NK-92 (cell line): ENCODE data around the gene VPS41.

Experiments used
- DNase-seq: peaks from one replicate; lab custom pipeline; 2025; ENCODE audit not compliant: unreplicated experiment; lab: John Stamatoyannopoulos, UW

The VPS41 gene

DNA sequence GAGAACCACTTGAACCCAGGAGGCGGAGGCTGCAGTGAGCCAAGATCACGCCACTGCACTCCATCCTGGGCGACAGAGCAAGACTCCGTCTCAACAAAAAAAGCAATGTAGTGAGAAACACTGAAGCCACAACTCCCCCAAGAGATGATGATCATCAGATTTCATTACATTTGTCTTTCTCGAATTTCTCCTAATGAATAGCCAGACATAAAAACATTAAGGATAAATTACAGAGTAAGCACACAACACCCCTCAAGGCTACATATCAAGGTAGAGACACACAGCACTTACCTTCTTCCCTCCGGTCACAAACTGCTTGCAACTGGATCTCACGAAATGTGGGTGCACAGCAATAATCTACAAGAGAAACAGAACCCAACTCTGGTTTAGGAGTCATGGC, 91.5 kb downstream of the VPS41 start:
- no peak for DNase-seq

DNA sequence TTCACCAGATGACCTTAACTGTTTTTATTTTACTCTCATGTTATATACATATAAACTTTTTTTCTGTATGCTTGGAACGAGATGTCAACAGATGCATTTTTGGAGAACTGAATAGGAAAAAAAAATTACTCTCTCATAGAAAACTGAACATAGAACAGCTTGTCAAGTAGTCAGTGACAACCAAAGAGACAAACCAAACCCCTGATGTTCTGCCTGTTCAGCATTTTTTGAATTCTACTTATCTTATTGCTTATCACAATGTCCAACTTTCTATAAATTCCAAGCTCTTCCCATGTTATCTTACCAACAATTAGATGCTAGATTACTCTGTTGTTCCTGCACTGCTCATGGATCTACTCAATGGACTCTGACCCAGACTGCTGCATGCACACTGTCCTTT, 95.2 kb downstream of the VPS41 start:
- no peak for DNase-seq

DNA sequence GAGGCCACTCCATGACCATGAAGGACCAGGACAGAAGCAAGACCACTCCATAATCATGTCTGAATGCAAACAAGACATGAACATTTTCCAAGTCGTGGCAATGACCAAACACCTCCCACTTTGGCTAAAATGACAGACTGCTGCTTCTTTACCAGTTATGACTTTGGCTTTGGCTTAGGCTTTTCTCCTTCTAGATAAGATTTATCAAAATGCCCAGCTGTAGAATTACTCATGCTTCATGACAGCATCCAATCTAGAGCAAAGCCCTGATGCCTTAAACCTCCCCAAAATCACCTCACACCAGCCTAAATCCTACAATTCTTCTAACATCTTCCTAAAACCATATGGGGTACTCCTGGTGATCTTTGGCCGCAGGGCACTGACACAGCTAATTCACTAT, 102.1 kb downstream of the VPS41 start:
- no peak for DNase-seq

DNA sequence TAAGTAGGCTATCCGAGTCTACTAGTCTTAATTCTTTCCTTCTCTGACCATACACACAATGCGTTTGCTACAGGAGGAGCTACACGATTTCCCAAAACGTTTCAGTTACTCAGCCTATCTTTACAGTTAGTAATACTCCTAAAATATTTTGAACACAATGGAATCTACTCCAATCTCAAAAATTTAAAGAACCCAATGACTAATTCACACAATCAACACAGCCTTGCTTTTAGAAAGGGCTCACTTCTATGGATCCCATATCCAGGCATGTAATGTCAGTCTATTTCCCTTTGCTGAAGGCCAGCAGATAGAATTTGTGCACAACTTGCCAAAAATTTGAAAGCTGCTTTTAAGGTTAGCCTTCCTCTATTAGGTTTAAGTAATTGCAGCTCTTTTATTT, 107.2 kb downstream of the VPS41 start:
- DNase-seq, result no peak

DNA sequence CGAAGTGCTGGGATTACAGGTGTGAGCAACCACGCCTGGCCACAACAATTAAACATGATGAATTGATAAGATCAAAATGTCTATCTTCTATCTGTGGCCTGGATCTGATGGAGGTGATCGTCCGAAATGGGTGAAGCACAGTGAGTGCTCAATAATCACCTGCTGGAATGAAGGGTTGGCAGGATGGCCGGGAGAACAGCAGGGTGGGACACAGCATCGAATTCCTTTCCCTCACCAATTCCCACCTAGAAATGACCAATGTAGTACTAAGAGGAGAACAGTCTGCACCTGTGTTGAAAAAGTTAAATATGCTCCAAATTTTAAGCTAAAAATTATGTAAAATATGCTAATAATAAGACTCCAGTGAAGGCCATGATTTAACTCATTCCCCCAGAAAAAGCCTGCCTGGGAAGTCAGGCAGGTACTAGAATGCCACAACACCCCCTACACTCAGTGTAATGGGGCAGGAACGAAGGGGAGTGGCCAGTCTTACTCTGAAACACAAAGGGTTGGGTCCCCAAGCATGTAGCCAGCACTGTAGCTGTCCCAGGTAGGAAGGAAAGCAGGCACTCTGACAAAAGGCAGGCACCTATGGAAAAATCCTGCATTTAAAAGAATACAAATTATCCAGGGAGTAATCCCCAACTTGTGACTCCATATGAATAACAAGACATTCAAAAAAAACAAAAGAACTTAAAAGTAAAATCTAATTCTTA, 110.3 kb downstream of the VPS41 start:
- DNase-seq, result no peak

DNA sequence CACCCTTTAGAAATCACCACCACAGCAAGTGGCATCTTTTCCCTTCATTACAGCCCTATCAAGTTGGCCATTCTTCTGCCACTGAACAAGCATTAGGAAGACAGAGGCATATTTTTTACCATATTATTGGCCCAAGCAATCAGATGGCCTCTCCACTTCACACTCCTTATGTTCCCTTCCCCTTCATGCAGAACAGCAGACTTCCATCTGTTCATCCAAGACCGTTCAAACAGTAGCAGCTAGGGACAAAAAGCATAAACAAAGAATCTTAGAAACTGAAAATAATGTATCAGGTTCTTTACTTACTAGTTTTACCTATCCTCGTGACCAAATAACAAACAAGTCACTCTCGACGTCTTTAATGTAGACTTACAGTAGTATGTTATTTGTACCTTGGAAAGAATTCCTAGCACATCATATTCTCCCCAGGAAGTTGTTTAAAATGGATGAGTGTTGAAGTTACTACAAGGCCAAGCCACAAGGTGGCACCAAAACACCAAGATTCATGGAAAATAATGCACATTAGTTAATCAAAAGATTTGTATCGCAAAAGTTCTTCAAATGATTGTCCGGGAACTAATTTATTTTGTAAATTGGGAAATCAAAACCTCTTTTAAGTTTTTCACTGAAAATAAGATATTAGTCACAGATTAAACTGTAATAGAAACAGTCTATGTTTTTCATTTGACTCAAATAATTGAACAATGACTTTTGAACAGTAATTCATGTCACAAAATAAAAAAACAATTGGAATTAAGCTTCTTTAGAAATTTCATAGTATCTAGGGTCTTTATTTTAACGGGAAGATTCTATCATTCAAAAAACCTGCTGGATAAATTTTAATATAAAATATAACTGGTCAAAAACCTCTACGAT, 112.1 kb downstream of the VPS41 start:
- DNase-seq, result no peak

DNA sequence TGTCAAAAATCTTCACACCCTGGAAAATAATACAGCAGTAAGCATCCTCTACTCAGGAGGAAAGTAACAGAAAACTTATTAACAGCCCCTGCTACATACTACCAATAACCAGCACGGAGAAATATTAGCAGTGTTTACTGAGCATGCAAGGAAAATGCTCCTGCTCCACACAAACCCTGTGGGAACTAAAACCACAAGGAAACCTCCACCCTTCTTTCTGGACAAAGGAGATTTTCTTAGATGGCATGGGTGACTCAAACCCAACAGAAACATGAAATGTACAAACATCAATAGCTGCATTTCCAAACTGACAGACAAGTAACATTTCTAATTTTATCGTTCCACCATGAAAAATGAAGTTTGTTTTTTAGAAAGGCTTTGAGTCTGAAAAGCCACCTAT, 113.4 kb downstream of the VPS41 start:
- no peak for DNase-seq

DNA sequence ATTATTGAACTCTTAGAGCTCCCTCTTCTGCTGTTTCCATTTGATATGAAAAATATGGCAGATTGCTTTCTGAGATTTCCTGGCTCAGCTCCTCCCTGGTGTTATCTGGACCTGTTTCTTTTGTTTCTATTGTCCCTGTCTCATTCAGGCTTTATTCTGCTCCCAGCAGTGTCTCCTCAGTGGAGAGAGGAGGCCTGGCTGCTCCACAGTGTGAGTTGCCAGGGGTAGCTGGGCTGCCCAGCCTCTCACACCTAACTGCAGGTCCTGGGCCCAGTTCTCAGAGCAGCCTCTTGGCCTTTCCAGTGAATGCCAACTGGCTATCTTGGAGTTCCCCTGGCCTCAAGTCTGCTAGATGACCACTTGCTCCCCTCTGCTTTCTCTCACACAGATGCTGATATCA, 127.0 kb downstream of the VPS41 start:
- no peak for DNase-seq

DNA sequence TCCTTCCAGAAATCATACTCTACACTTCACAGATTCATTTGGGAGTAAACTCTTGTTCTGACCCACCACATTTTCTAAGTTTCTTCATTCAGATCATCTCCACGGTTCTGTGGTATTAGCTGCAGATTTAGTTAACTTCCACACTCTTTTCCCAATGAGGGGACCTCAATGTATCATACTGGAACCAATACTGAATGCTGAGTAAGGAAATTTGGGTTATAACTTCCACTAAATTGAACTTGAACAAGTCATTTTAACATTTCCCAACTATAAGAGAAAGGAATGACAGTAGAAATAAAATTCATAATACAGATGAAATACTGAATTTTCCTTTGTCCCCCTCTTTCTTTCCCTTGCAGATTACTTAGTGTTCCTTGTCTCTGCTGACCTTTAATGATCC, 131.4 kb downstream of the VPS41 start:
- DNase-seq, result no peak

DNA sequence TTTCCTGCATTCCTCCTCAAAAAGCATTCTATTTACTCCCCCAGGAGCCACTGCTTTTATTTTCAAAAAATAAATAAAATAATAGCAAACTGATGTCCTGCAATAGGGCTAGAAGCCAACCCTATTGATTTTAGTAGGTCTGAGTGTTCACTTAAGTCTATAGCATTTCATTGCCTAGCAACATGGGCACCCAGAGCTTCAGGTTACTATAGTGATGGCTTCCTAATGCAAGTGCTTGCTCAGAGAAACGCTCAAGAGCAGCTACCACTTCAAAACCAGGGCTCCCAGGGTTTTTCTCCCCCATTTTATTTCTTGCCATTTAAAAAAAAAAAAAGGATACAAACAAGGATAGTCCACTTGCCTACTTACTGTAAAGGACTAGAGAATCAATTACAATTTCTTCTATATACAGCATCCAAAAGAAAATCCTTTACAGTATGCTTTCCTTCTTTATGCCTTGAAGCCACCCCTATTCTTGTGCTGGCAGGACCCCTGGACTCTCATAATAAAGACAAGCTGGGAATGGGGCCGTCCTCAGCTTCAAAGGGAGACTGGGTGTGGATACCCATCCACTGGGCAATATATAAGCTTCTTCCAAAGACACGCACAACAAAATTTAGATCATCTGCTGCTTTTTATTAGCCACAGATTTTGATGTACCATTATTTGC, 133.3 kb downstream of the VPS41 start:
- no peak for DNase-seq

DNA sequence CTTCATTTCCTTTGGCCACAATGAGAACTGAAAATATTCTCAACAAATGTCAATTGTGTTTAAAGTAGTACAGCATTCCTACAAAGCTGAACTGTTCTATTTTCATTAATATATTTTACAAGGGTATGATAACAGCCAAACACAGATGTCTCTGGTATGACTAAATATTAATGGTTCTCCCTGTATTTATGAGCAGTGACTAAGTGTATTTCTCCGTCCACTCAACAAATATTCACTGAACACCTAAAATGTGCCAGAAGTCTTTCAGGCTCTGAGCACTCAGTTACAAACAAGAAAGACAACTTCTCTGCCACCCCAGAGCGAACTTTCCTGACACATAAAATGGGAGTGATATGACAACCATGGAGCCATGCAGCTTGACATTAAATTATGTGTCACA, 135.6 kb downstream of the VPS41 start:
- DNase-seq, result no peak

DNA sequence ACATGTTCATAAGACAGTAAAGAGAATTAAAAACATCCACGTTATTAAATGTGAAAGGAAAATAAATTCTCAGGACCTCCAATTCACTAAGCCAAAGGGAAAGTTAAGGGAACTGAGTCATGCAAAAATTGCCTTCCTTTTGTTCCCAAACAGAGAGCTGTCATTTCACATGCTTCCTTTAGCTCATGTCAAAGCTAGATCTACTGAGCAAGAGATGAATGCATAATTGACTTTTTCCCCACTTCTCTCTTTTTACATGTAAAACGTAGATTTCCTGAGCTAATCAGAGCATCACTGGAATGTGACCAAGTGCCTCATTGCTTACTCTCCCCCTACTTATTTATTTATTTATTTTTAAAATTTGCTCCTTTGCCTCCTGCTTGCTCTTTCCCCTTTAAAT, 148.8 kb downstream of the VPS41 start:
- DNase-seq, result no peak

DNA sequence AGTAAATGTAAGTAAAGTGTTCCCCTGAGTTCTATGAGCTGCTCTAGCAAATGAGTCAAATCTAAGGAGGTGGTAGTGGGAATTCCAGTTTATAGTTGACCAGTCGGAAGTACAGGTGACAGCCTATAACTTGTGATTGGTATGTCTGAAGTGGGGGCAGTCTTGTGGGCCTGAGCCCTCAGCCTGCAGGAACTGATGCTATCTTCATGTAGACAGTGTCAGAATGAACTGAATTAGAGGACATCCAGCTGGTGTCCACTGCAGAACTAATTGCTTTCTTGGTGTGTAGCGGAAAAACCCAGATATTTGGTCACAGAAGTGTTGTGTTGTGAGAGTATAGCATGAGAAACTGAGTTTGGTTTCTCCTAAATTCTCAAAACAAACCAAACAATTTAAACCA, 150.0 kb downstream of the VPS41 start:
- DNase-seq, result no peak

DNA sequence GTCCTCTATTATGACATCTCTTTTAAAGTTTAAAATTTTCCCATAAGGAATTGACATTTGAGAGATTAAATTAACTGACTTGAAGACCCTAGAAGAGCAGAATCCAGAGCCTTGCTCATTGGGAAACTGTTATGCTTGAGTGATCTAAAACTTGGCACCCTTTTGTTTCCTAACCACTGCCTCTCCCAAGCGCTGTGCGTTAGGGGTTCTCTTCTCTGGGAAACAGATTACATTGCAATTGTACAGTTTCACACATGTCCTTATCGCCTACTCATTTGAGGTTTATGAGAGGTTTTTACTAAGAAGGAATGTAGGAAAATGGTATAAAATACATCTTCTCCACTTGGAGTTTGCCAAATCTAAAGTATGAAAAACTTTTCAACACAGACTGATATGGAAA, 151.1 kb downstream of the VPS41 start:
- DNase-seq, result no peak

DNA sequence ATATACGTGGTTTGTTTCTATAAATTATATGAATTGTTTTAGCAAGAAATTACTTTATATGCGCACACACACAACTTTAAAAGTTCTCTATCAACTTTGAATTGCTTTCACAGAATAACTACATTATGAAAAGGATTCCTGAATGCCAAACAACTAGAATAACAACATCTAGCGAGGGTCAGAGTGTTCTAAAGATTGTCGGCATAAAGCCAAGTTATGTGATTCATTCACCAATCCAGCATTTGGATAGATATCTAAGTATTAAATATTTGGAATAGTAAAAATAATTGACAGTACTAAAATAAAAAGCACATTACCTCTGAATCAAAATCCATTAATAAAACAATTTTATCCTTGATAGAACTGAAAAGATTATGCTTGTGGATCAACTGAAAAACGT, 152.5 kb downstream of the VPS41 start:
- no peak for DNase-seq

DNA sequence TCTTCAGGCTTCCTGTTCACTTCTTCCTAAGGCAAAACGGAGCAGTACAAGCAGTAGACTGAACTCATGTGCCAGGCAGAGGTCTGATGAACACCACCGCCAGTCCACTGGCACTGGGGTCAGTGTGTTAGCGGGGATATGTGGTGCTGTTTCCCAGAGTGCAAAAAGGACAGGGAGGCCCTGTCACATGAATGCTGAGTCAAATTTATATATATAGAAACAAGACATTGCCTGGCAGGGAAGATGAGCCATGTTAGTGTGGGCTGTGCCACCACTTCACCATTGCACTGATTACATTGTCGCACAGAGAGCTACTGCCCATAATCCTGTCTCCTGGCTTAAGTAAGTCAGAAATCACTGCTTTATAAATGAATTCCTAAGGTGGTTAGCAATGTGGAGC, 155.6 kb downstream of the VPS41 start:
- no peak for DNase-seq

DNA sequence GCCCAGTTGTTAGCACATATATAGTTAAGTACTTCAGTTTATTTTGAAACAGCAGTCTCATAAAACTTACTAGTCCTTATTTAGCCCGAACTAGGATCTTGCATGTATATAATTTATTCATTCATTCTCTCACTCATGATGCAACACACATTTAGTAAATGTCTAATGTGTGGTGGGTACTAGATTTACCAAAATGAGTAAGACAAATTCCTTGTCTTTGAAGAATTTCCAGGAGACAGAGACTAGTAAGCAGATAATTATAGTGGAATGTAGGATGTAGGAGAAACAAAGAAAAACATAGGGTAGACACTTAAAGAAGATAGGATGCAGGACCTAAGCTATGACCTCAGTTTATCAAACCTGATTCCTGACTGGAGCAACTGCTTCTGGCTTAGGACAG, 157.6 kb downstream of the VPS41 start:
- DNase-seq, result no peak

DNA sequence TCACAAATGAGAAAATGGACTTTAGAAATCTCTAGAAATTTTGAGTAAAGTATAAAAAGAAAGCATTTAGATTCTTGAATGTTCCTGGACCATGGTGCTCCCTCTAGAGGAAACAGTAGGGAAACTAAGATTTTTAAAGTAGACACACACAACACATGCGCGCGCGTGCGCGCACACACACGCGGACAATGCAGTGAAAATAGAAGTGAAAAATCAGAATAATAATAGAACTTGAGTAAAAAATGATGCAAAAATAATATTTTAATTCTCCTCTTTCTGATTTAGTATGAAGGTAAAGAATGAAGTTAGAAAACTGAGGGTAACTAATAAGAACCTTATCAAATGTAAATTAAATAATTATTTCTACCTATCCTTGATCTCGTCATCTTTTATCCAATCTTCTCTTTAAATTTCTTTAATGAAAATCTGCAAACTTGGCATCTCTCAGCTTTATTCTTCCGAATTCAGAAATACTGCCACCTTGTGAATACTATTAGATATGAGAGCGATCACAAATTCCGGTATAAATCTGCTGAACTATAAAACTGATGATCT, 160.9 kb downstream of the VPS41 start:
- DNase-seq, result no peak

DNA sequence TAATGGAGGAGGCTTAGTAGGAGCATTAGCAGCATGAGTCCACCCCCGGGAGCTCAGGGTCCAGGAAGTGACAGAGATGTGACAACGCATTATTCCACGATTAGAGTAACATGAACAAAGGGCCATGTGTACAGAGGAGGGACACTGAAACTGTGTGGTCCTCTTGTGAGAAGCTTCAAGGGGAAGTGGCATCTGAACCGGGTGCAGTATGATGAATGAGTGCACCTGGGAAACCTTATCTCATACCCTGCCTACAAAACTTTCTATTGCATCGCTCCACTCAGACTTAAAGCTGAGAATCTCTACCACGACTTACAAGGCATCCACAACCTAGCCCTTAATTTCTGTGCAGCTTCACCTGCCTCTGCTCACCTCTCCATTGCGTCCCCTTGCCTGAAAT, 162.6 kb downstream of the VPS41 start:
- DNase-seq, result no peak

DNA sequence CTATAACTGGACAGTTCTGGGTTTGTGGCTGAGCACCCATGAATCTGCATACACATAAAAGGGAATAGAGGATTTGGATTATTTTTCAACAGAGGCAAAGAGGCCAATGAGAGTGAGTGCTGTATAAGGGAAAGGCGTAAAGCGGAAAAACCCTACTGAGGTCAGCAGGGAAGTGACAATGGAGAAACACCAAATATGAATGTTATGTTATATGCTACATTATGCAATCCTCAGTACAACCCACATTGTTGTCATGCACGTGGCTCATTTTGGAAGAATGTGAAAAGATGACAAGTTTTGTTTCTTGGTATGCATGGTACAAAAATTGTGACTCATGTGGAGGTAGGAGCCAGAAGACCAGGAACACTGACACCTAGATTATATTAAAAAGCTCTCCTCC, 164.2 kb downstream of the VPS41 start:
- DNase-seq, result no peak

DNA sequence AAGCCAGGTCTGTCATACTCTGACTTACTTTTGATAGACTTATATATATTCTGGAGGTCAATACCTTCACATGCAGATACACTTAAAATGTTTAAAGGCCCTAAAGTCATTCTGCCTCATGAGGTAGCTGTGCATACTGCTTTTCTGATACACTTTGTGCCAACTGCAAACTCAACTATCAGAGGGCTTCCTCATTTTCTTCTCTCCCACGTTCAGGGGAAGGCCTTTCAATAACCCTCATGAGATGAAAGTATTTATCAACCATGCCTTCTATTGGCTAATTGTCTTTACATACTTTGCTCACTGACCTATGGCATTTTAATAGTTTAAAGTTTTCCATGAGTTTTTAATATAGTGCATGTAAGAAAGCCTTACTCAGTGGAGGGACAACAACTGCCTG, 165.1 kb downstream of the VPS41 start:
- DNase-seq, result no peak

DNA sequence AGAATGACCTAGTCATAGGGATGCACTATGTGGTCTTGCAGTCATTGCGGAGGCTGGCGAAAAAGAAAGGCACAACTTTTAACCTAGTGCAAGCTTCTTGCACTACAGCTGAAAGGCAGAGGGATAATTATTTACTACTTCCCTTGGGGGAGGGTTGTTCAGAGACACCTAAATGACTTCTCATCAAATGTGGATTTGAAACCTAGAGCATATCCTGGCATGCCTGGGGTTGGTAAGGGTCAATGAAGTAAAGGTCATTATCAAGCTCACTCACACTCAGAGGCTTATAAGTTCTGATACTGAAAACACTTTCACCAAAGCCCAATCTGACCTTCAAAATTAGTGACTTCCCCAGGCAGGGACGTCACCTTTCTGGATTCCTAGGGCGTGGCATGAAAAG, 168.9 kb downstream of the VPS41 start:
- DNase-seq, result no peak
